ENCODE results near the gene GLG1.

Gene GLG1

DNA sequence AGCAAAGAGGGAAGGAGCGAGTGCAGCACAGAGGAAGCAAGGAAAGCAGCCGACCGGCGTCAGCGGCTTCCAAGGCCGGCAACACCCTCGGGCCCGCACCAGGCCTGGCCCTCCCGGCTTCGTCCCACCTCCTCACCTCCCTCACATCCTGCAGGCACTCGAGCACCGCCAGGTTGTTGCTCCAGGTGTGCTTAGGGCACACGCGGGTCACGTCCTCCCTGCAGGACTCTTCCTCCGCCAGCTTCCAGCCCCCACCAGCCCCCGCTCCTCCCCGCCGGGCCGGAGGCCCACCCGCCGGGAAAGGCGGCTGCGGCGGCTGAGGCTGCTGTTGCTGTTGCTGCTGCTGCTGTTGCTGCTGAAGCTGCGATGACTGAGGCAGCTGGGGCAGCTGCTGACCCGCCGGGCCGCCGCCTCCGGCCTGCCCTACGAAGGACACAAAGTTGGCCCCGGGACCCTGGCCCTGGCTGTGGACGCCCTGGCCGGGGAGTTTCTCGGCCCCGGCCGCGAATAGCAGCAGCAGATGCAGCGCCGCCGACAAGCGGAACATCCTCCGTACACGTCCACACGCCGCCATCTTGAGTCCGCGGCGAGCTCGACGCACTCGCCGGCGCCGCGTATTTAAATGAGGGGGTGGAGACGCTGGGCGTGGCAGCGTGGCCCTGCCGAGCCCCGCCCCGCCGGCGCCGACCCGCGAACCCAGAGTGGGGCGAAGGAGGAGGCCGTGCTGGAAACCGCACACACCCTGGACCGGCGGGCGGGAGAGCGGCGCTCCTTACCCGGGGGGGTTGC, at the start of gene GLG1:
GLG1 (minus strand) TSS at position 594 of the 789 bp plus-strand sequence; CDS start at position 574, 20 bp downstream.
- peak; percentile 93 for DNase-seq

DNA sequence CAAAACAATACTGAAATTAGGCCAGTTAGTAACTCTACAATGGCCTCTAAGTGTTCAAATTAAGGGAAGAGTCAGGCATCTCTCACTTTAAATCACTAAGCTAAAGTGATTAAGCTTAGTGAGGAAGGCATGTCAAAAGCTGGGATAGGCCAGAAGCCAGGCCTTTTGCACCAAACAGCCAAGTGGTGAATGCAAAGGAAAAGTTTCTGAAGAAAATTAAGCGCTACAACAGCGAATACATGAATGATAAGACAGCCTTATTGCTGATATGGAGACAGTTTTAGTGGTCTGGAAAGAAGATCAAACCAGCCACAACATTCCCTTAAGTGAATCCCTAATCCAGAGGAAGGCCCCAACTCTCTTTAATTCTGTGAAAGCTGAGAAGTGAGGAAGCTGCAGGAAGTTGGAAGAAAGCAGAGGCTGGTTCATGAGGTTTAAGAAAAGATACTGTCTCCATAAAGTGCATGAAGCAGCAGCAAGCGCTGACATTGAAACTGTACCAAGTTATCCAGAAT, 47.7 kb upstream of the GLG1 start:
- DNase-seq: no peak

DNA sequence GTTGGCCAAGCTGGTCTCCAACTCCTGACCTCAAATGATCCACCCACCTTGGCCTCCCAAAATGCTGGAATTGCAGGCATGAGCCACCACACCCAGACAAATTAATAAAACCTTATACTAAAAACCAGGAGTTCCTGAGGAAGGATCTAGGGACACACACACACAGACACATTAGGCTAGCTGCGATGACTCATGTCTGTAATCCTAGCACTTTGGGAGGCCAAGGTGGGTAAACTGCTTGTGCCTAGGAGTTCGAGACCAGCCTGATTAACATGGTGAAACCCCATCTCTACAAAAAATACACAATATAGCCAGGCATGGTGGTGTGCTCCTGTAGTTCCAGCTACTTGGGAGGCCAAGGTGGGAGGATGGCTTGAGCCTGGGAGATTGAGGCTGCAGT, 46.0 kb upstream of the GLG1 start:
- DNase-seq: peak; percentile 2

DNA sequence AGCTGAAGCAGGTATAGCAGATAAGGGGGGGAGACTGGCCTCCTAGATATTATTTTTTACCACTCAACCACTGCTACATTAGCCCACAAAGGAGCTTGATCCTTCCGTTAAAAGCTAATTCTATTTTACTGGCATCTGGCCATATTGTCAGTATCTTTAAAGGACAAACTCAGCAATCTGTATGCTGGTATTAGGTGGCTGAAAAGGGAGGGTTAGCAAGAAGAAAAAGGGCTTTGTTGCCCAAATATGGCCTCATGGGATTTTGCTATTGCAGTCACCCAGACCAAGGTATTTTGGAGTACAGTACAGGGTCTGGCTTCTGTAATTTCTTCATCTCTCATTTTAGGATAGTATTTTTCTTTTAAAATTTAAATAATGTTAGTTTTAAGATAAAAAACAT, 45.3 kb upstream of the GLG1 start:
- DNase-seq: no peak

DNA sequence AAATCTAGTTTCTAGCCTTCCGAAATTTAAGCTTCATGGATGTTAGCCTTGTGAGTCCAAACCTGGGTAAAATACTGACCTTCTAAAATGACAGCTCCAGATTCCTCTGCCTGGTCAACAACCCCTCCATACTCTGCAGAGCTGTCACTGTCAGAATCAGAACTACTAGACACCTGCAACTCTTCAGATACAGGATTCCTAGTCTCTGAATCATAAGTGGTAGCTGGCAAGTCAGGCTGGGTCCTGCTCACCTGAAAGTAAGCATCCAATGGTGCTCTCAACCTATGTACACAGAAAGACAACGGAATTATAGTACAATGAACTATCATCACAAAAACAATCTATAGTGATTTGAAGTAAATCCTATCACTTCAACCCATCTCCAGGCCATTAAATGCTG, 44.9 kb upstream of the GLG1 start:
- DNase-seq: no peak

DNA sequence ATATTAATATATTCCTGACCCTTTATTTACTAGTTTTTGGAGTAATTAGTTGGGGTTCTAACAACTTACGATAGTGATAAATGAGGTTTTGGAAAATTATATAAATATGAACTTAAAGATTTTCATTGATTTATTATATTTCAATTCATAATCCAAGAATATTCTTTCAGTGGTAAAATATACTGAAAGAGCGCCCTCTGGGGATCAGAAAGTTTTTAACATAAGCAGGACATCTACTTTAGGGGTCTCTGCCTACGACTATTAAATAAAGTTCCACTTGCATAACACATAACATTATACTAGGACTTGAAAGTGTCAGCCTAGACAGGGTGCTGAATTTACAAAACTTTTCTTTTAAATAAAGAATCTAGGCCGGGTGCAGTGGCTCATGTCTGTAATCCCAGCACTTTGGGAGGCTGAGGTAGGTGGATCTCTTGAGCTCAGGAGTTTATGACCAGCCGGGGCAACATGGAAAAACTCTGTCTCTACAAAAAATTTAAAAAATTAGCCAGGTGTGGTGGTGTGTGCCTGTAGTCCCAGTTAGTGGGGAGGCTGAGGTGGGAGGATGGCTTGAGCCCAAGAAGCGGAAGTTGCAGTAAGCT, 44.2 kb upstream of the GLG1 start:
- peak; percentile 1 for DNase-seq

DNA sequence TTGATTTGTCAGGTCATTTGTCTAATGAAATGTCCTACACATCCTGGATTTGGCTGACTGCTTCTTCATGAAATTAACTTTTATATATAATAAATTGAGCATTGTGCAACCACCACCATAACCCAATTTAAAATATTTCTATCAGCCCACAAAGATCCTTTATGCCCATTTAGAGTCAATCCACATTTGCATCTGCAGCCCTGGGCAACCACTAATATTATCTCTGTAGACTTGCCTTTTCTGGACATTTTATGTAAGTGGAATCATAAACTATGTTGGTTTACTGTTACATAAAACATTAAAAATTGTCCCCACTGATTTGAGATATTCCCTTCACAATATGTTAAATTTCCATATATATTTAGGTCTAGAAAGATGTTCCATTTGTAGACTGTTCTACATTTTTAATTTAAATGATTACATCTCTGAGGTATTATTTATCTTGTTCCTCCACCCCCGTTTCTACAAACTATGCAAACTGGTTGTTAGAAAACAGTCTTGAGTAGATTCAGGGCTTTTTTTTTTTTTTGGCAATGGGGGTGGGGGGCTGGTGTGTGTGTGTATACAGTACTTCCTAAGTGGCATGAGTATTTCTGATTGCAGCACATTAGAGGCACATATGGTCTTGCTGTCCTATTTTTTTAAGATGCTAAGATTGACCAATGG, 43.1 kb upstream of the GLG1 start:
- DNase-seq: no peak

DNA sequence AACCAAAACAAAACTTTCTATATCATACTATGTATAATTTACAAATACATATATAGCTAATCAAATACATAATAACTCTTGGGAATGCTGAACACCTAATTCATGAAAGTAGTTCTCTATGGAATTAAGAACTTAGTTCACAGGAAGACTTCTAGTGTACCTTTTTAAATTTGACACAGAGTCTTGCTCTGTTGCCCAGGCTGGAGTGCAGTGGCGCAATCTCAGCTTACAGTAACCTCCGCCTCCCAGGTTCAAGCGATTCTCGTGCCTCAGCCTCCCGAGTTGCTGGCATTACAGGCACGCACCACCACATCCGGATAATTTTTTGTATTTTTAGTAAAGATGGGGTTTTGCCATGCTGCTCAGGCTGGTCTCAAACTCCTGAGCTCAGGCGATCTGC, 35.1 kb upstream of the GLG1 start:
- DNase-seq: no peak

DNA sequence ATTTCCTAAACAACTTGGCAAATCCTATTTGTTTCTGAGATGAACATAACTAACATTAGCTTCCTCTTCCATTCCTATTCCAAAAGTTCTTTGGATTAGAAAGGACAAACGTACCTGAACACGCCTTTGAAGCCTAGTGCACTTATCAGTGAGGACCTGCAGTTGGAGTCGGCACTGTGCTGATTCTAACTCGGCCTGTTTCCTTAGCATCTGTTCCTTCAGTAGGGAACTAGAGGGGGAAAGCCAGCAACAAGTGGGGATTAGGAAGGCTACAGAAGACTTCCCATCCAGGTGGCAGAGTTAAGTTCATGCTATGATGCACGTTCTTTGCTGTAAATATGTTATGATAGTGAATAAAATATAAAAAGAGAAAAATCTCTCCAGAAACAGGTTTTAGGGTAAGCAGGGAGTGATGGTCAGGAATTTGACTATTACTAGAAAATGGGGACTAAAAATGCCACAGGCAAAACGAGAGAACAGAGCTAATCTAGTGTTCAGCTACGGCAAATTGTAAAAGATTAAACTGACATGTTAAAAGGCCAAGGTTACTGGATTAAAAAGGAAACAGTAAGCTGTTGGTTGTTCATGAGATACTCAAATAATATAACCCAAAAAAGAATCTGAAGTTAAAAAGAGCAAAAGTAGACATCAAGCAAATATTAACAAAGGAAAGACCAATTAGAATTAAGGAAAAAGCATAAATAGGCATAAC, 31.0 kb upstream of the GLG1 start:
- no peak for DNase-seq

DNA sequence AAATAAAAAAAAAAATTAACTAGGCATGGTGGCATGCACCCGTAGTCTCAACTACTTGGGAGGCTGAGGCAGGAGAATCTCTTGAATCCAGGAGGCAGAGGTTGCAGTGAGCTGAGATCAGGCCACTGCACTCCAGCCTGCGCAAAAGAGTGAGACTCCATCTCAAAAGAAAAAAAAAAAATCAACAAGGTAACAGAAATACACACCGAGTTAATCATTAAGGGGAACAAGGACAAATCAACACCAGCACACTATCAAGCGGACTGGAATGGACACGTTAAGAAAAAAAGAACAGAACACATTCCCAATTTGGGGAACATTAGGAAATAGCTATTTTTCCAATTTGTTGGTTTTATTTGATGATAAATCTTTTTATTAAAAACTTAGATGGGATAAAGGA, 28.4 kb upstream of the GLG1 start:
- no peak for DNase-seq

DNA sequence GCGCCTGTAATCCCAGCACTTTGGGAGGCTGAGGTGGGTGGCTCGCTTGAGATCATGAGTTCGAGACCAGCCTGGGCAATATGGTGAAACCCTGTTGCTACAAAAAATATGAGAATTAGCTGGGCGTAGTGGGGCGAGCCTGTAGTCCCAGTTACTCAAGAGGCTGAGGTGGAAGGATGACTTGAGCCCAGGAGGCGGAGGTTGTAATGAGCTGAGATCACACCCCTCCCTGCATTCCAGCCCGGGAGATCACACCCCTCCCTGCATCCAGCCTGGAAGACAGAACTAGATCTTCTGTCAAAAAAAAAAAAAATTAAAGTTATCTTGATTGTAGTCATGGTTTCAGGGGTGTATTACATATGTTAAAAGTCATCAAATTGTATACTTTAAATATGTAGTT, 26.8 kb upstream of the GLG1 start:
- no peak for DNase-seq

DNA sequence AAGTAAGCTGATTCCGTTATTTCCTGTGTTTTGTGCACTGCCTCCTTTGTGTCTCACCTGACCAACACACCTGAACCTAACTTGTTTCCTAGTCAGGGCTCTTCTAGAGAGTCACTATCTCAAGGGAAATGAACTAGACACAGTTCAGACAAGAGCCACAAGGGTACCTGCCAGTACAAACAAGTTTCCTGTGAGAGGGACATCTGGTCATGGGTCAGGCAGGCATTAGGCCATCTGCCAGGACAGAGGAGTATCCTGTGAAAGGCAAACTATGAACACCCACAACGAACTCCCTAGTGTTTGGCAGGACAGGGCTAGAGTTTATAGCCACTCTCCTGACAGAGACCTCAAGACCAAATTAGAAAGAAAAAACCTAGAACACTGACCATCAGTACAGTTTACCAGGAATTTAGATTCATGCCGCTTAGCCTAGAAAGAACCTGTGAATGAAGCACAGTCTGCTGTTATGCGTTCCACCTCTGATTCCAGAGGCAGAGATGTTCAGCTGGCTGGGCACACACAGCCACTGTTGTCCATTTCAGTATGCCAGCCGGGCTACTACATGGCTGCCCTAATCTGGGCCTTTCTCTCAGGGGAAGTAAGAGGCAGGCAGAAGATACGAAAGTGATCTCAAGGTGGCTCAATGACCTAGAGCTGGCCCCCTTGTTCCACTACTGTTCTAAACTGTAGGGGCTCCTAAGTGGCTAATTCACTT, 20.7 kb upstream of the GLG1 start:
- no peak for DNase-seq

DNA sequence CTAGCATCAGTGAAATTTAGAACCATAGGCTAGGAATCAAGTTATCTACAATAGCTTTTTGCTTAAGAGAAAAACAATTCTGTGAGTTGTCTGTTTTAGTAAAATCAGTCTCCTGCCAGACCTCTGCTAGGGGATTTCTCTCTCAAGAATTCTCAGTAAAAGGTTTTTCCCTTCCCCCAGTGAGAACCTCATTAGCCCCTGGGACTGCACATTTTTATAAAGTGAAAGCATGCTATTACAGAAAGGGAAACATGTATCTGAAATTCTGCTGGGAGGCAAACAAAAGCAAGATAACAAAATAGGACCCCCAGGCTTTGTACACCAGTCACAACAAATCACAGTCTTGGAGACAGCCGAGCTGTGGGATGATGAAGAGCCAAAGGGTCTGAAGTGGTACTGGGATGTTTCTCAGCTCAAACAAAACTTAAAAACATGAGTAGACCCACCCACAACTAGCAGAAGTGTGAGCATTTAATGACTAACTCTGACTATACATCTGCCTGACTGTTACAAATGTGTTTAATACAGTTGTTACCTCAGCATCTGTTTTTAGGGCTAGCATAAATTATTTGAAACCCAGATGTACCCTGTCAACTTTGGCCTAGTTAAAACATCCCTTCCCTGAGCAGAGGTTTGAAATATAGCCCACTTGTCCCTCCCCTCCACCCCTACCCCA, 20.0 kb upstream of the GLG1 start:
- no peak for DNase-seq

DNA sequence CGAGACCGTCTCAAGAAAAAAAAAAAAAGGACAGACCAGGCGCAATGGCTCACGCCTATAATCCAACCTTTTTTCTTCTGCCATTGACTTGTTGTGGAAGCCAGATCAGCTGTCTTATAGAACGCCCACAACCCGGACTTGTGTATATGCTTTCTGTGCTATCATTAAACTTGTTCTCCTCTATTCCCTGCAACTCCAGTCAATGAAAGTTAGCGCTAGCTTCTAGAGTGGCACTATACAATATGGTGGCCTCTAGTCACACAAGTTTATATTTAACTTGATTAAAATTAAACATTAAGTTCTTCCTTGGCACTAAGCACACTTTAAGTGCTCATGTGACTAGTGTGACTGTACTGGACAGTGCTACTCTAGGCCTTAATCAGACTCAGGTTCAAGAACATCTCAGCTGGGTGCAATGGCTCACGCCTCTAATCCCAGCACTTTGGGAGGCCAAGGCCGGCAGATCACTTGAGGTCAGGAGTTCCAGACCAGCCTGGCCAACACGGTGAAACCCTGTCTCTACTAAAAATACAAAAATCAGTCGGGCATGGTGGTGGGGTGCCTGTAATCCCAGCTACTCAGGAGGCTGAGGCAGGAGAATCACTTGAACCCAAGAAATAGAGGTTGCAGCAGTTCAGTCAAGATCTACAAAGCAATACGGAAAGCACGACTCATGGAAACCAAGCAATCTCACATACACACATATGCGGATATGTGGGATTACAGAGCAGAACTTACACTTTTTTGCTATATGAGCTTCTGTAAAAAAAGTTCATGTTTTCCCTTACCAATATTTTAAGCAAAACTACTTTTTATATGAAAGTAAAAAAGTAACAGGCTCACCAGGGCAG, 18.8 kb upstream of the GLG1 start:
- DNase-seq: no peak

DNA sequence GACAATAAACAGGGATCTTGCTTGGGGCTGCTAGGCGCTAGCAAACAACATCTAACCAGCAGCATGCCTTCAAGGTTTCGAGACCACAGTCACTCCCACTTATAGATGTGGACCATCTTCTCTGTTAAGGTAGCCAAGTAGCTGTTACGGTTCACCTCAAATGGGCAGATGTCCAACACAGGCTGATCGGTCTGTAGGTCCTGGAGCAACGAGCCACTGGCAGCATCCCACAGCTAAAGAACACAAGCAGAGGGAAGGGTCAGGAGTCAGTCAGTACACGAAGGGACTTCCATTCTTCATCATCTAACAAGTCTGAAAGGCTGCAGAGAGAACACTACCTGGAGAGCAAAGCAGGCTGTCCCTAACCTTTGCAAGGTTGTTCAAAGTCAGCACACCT, 16.9 kb upstream of the GLG1 start:
- DNase-seq: no peak

DNA sequence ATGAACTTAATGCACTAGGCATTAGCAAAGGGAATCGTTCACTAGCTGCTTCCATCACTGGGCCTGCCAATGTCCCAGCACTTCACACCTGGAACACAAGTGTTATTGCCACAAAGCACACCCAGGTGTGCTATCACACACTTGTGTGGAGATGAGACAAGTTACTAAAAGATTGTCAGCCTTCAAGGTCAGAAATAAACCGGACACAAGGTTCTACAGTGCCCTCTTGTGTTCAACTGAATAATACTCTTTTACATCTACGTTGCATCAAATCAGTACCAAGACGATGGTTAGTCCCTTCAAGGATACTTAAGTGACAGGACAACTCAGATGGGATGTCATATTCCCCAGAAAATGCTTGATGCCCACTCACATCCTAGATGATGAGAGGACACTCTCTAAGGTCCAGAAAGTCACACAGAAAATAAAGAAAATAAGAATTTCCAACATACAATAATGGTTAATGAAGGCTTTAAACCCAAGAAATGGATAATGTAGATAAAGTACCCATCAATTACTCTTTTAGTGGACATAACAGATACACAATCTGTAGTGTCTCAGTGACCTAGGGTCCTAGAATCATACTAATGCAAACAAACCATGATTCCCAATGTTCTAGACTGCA, 16.4 kb upstream of the GLG1 start:
- peak; percentile 22 for DNase-seq

DNA sequence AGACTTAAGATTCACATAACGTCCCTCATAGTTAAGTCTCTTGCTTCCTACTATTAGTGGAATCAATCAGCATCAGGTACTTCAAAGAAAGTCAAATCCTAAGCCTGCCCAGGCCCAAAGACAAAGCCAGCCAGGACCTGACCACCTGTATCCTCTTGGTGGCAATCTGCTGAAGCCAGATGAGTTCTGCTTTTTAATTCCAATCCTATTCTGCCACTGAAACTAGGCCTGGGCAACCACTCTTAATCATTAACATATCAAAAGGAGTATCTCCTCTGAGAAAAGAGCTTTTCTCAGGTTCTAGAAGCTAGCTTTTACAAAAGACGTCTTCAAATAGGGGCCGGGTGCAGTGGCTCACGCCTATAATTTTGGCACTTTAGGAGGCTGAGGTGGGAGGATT, 15.1 kb upstream of the GLG1 start:
- no peak for DNase-seq

DNA sequence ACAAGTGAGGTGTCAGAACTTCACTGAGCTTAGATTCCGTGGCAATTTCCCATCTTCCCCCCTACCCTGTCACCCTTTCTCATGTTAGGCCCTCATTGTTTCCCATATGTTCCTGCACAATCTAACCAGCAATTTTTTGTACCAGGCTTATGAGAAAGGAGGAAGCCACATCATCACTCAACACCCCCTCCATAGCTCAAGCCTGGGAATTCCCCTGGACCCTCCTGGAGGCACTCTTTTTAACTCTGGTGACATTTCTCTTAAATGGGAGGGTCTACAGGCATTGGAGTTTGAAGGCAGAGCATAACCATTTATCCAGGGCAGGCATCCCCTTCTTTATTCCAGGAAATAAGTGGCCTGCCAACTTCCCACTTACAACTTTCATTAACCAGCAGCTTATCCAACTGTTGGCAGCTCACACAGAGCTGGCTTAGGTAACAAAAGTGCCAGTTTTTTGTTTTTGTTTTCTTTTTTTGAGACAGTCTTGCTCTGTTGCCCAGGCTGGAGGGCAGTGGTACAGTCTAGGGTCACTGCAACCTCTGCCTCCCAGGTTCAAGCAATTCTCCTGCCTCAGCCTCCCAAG, 10.4 kb upstream of the GLG1 start:
- no peak for DNase-seq

DNA sequence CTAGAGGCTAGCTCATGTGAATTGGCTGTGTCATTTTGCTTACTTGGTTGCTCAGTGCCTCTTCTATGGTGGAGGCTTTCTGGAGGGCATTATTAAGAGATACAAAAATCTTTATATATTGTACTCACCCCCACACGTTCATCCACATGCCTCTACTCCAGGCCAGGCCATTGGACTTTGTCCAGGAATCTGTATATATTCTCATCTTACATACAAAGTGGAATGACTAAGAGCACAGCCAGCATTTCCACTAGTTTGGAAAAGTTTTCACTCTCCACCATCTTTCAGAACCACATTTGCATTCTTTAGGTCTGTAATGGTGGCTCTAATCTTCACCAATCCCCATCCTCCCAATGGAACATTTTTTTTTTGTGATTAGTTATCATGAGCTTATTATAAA, 4.8 kb upstream of the GLG1 start:
- no peak for DNase-seq

DNA sequence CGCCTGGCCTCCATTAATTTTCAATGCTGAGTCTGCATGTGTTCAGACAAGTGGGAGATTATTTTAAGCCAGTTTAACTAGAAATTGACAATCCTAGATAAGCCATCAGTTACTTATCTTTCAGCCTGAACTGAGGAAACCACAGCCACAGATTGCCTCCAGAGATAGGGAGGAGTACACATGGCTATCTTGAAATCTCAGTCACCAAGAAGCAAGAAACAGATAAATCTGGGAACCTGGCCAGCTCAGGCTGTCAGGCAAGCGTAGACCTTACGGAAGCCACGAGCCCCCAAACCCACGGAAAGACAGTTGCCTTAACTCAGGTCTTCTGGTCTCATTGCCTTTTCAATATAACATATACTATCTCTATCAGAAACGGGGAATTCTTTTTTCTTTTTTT, 2.0 kb upstream of the GLG1 start:
- no peak for DNase-seq

All from NCI-H69 (cell line).